ENCODE data around the gene CACNA1D. TPM values are rescaled to one million over a fixed set of nuclear protein-coding genes. Genes with fewer than 3 reads are reported as not detected.

The CACNA1D gene
- total and polyA plus RNA-seq, 9 of the 15 experiments (the other 6 are each of a cell fraction or from before 2014, with no cell fraction given), result 0.29 TPM; not detected in 8

DNA sequence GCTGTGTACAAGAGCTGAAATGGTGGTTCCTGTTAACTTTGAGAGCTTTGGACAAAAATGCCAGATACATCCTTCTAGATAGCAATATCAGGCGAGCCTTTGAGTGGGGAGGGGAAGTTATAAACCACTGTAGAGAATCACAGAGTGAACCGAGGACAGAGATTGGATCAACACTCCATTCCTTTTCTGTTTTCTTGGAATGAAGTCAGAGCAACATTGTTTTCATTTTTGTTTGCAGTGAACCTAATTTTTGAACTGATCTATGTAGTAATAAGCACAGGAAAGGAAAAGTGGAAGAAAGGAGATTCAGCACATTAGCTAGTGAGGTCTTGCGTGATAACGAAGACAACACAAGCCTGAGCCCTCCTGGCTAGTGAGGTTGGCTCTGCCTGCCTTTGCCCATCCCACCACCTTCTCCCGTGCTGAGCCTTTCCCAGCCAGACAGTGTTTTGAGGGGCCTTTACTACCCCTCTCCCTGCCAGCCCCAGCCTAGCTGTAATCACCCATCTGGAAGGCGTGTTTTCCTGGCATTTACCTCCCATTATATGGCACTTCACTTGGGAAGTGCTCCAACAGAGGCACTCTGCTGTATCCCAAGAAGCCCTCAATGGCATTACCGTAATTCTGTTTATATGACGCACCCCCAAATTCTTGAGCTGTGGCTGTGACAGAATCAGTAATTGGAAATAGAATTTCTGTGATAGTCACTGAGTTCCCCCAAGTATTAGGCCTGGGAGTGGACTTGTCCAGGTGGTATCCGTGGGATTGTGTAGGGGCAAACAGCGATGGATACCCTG is 129.8 kb downstream of the CACNA1D start:
- no peak overlapping the region for H3K27ac ChIP-seq (ENCODE audit: extremely low read depth, low read depth, low read length)
- H3K9ac ChIP-seq (ENCODE audit: insufficient read depth in 1 of 2, low read depth in 2 of 2, low read length in 2 of 2), result no peak overlapping the region
- no peak for ATAC-seq
- no peak overlapping the region for H3K4me2 ChIP-seq (ENCODE audit: insufficient read depth, low read length)
- 2% methylated on average over 10 of the region's 10 CpGs for WGBS (ENCODE audit: insufficient coverage, low coverage, missing lambda C conversion rate)
- no peaks in the 10 kb centered on the region for H3K9me1 ChIP-seq (ENCODE audit: control insufficient read depth, insufficient read depth, low read length)
- intact Hi-C loops (cut with micrococcal nuclease), result no loop called here
- no peak for DNase-seq (ENCODE audit: extremely low read depth in 1 of 4, low spot score in 3 of 4)
- CTCF ChIA-PET (ENCODE audit: low intra/inter-chr PET ratio), result no interaction called here
- BruUV-seq (replicated peaks), result no TSS peak
- TF ChIP-seq ZNF316 (IDR thresholded peaks at IDR 0.05), result no peak
- TF ChIP-seq, protein P1, sequence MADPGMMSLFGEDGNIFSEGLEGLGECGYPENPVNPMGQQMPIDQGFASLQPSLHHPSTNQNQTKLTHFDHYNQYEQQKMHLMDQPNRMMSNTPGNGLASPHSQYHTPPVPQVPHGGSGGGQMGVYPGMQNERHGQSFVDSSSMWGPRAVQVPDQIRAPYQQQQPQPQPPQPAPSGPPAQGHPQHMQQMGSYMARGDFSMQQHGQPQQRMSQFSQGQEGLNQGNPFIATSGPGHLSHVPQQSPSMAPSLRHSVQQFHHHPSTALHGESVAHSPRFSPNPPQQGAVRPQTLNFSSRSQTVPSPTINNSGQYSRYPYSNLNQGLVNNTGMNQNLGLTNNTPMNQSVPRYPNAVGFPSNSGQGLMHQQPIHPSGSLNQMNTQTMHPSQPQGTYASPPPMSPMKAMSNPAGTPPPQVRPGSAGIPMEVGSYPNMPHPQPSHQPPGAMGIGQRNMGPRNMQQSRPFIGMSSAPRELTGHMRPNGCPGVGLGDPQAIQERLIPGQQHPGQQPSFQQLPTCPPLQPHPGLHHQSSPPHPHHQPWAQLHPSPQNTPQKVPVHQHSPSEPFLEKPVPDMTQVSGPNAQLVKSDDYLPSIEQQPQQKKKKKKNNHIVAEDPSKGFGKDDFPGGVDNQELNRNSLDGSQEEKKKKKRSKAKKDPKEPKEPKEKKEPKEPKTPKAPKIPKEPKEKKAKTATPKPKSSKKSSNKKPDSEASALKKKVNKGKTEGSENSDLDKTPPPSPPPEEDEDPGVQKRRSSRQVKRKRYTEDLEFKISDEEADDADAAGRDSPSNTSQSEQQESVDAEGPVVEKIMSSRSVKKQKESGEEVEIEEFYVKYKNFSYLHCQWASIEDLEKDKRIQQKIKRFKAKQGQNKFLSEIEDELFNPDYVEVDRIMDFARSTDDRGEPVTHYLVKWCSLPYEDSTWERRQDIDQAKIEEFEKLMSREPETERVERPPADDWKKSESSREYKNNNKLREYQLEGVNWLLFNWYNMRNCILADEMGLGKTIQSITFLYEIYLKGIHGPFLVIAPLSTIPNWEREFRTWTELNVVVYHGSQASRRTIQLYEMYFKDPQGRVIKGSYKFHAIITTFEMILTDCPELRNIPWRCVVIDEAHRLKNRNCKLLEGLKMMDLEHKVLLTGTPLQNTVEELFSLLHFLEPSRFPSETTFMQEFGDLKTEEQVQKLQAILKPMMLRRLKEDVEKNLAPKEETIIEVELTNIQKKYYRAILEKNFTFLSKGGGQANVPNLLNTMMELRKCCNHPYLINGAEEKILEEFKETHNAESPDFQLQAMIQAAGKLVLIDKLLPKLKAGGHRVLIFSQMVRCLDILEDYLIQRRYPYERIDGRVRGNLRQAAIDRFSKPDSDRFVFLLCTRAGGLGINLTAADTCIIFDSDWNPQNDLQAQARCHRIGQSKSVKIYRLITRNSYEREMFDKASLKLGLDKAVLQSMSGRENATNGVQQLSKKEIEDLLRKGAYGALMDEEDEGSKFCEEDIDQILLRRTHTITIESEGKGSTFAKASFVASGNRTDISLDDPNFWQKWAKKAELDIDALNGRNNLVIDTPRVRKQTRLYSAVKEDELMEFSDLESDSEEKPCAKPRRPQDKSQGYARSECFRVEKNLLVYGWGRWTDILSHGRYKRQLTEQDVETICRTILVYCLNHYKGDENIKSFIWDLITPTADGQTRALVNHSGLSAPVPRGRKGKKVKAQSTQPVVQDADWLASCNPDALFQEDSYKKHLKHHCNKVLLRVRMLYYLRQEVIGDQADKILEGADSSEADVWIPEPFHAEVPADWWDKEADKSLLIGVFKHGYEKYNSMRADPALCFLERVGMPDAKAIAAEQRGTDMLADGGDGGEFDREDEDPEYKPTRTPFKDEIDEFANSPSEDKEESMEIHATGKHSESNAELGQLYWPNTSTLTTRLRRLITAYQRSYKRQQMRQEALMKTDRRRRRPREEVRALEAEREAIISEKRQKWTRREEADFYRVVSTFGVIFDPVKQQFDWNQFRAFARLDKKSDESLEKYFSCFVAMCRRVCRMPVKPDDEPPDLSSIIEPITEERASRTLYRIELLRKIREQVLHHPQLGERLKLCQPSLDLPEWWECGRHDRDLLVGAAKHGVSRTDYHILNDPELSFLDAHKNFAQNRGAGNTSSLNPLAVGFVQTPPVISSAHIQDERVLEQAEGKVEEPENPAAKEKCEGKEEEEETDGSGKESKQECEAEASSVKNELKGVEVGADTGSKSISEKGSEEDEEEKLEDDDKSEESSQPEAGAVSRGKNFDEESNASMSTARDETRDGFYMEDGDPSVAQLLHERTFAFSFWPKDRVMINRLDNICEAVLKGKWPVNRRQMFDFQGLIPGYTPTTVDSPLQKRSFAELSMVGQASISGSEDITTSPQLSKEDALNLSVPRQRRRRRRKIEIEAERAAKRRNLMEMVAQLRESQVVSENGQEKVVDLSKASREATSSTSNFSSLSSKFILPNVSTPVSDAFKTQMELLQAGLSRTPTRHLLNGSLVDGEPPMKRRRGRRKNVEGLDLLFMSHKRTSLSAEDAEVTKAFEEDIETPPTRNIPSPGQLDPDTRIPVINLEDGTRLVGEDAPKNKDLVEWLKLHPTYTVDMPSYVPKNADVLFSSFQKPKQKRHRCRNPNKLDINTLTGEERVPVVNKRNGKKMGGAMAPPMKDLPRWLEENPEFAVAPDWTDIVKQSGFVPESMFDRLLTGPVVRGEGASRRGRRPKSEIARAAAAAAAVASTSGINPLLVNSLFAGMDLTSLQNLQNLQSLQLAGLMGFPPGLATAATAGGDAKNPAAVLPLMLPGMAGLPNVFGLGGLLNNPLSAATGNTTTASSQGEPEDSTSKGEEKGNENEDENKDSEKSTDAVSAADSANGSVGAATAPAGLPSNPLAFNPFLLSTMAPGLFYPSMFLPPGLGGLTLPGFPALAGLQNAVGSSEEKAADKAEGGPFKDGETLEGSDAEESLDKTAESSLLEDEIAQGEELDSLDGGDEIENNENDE (IDR thresholded peaks at IDR 0.05; ENCODE audit: low read depth, low read length), result peak; percentile 88
- POLR2A ChIA-PET, result no interaction called here
- H2AFZ ChIP-seq (ENCODE audit: low read depth, low read length), result no peak overlapping the region
- peaks cover 0 to 22% of the 10 kb centered on the region in 2 experiments; a peak in 2 of 5 replicates for H3K27me3 ChIP-seq (ENCODE audit: control insufficient read depth in 2 of 2, insufficient read depth in 2 of 2, low read length in 2 of 2)
- H3K79me2 ChIP-seq (ENCODE audit: control insufficient read depth, insufficient read depth, low read length), result no peaks in the 10 kb centered on the region
- H3K4me1 ChIP-seq (replicated peaks in 1 of 2; ENCODE audit: control insufficient read depth in 2 of 2, insufficient read depth in 2 of 2, low read length in 2 of 2), result no peaks in the 10 kb centered on the region; a peak in 1 of 5 replicates
- H3K4me3 ChIP-seq, result no peak overlapping the region
- H3K9me3 ChIP-seq (replicated peaks; ENCODE audit: control insufficient read depth, insufficient read depth, low read depth, low read length), result no peaks in the 10 kb centered on the region
- FAIRE-seq, result no peak
- H3K36me3 ChIP-seq (ENCODE audit: control insufficient read depth, insufficient read depth, low read length), result no peaks in the 10 kb centered on the region
- no peaks in the 10 kb centered on the region for H4K20me1 ChIP-seq (replicated peaks; ENCODE audit: control insufficient read depth, insufficient read depth, low read length)
- in situ Hi-C loops (cut with MboI), result no loop called here

All from K562 (cell line).